Calu3 (cell line): Measurements from ENCODE around the gene EML6. TPM values are rescaled to one million over a fixed set of nuclear protein-coding genes. Genes with fewer than 3 reads are reported as not detected.

ENCODE experiments used
- BruUV-seq: library from RNA; stranded (reverse); fragments of 400-500 nt; replicated peaks from 2 replicates; lab custom pipeline; 2021; lab: Mats Ljungman, UMichigan
- CTCF ChIA-PET: fragments of 300-600 bp; sonication (Branson Sonifier 250); formaldehyde crosslinking; loops from one replicate; lab custom pipeline; 2022; ENCODE audit warnings: antibody characterized with exemption; lab: Charles Lee
- DNase-seq: peaks from one replicate; pipeline ENCODE4 v3.0.0; 2022
- H3K27ac Mint-ChIP-seq: one replicate; pipeline ENCODE4 v1.8.0; 2022; ENCODE audit warnings: mixed read lengths; ENCODE audit not compliant: unreplicated experiment
- H3K27me3 Mint-ChIP-seq: one replicate; pipeline ENCODE4 v1.8.0; 2022; ENCODE audit warnings: mixed read lengths; ENCODE audit not compliant: unreplicated experiment
- H3K36me3 Mint-ChIP-seq: one replicate; pipeline ENCODE4 v1.8.0; 2022; ENCODE audit warnings: mild to moderate bottlenecking, moderate library complexity, mixed read lengths; ENCODE audit not compliant: insufficient read depth, unreplicated experiment
- H3K4me1 Mint-ChIP-seq: one replicate; pipeline ENCODE4 v1.8.0; 2022; ENCODE audit warnings: mild to moderate bottlenecking, low read depth, mixed read lengths; ENCODE audit not compliant: unreplicated experiment
- H3K4me3 Mint-ChIP-seq: one replicate; pipeline ENCODE4 v1.8.0; 2022; ENCODE audit warnings: mild to moderate bottlenecking, low read depth, moderate library complexity, mixed read lengths; ENCODE audit not compliant: unreplicated experiment
- H3K9me3 Mint-ChIP-seq: one replicate; pipeline ENCODE4 v1.8.0; 2022; ENCODE audit warnings: low read depth, mixed read lengths; ENCODE audit not compliant: unreplicated experiment
- CTCF ChIP-seq: fragments of 200-600 bp; IDR thresholded peaks from one replicate; pipeline ENCODE4 v1.8.0; 2022; ENCODE audit warnings: antibody characterized with exemption; ENCODE audit not compliant: unreplicated experiment
- intact Hi-C: fragments of 100-400 bp; cut with micrococcal nuclease; formaldehyde crosslinking; loops from one replicate; pipeline ENCODE4 v1.10.0; 2022; ENCODE audit not compliant: unreplicated experiment
- total RNA-seq: library from RNA; stranded (reverse); gene quantifications from 2 replicates; pipeline ENCODE4 v1.2.3, GENCODE V29; 2022

EML6 gene
- total RNA-seq, 1 experiment from 2014 or later, result 0.45 TPM

DNA sequence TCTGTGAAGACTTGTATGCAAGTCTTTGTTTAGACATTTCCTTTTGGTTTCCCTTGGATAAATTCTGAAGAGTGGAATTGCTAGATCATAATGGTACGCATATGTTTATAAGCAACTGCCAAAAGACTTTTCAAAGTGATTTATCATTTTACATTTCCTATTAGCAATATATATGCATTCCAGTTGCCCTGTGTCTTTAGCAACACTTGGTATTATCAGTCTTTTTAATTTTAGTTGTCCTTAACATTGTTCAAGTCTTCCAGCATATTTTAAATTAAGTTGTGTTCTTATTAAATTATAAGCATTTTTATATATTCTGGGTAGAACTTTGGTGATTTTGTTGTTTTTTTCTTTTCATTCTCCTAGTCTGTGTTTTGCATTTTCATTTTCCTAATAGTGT lies 81.8 kb downstream of the EML6 start:
- no peaks in the 10 kb centered on the region for H3K27me3 Mint-ChIP-seq
- intact Hi-C loops, result no loop called here
- H3K36me3 Mint-ChIP-seq, result no peaks in the 10 kb centered on the region
- no peak for TF ChIP-seq CTCF
- CTCF ChIA-PET, result no interaction called here
- H3K4me1 Mint-ChIP-seq, result no peaks in the 10 kb centered on the region
- no peaks in the 10 kb centered on the region for H3K9me3 Mint-ChIP-seq
- no TSS peak for BruUV-seq
- no peak for DNase-seq
- H3K27ac Mint-ChIP-seq, result no peak overlapping the region
- H3K4me3 Mint-ChIP-seq, result no peak overlapping the region

- Mint-ChIP-seq H3K36me3 (no peaks in the 10 kb centered on the region), H3K27me3 (peaks cover 16% of the 10 kb centered on the region), H3K4me3 (no peak overlapping the region), H3K9me3 (no peaks in the 10 kb centered on the region), H3K4me1 (no peaks in the 10 kb centered on the region), H3K27ac (no peak overlapping the region)
- no peak for DNase-seq
- intact Hi-C loops, result no loop called here
- no peak for TF ChIP-seq CTCF
- BruUV-seq, result no TSS peak
- CTCF ChIA-PET, result no interaction called here
Measured at GRCh38 chr2:54806975-54807374, 83.5 kb downstream of the EML6 start.

DNA sequence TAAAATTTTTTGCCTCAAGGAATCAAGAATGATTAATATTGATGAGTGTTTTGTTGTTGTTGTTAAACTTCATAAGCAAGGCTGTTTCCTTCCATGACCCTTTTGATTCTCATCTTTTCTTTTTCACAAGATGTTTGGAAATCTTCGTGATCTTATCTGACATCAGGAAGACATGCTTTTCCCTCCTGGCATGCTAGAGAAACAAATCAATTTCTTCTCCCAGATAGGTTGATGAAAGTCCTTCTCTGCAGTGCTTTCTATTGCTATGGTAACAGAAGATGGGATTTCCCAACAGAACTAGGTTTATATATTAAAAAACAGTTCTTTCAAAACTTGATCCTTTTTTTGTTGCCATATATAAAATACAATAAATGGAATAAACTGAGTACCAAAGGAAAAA lies 85.2 kb downstream of the EML6 start:
- no TSS peak for BruUV-seq
- intact Hi-C loops, result no loop called here

GRCh38 chr2:54809819-54810218 lies 86.4 kb downstream of the EML6 start:
- CTCF ChIA-PET, result interaction anchor here (1.0 kb wide), 1 partner anchor 17 kb away, joined by 3 read pairs; no protein-coding TSS in a partner anchor
- no peaks in the 10 kb centered on the region for H3K9me3 Mint-ChIP-seq
- BruUV-seq, result no TSS peak

More for the DNA sequence above, 85.2 kb downstream of the EML6 start:
- peaks cover 22% of the 10 kb centered on the region for H3K27me3 Mint-ChIP-seq
- CTCF ChIA-PET, result no interaction called here
- H3K4me3 Mint-ChIP-seq, result no peak overlapping the region
- H3K9me3 Mint-ChIP-seq, result no peaks in the 10 kb centered on the region
- no peak overlapping the region for H3K27ac Mint-ChIP-seq
- no peaks in the 10 kb centered on the region for H3K4me1 Mint-ChIP-seq
- TF ChIP-seq CTCF, result no peak
- H3K36me3 Mint-ChIP-seq, result no peaks in the 10 kb centered on the region
- no peak for DNase-seq

More at GRCh38 chr2:54809819-54810218, 86.4 kb downstream of the EML6 start:
- DNase-seq, result no peak
- H3K27me3 Mint-ChIP-seq, result peaks cover 33% of the 10 kb centered on the region
- intact Hi-C loops, result no loop called here
- no peak overlapping the region for H3K27ac Mint-ChIP-seq
- H3K36me3 Mint-ChIP-seq, result no peaks in the 10 kb centered on the region
- no peak overlapping the region for H3K4me3 Mint-ChIP-seq
- no peak for TF ChIP-seq CTCF
- no peaks in the 10 kb centered on the region for H3K4me1 Mint-ChIP-seq
